Activated CD4-positive, CD25-positive, alpha-beta regulatory T cell treated with anti-CD3 and anti-CD28 coated beads, Interleukin-2, amount 50 U/mL, for 16 hours (primary cell): ENCODE results near the gene SDR42E1.

ENCODE experiments used
- DNase-seq: peaks from one replicate; pipeline ENCODE4 v3.0.0-alpha.2; 2020; ENCODE audit warnings: low read depth, low spot score

The SDR42E1 gene

DNA sequence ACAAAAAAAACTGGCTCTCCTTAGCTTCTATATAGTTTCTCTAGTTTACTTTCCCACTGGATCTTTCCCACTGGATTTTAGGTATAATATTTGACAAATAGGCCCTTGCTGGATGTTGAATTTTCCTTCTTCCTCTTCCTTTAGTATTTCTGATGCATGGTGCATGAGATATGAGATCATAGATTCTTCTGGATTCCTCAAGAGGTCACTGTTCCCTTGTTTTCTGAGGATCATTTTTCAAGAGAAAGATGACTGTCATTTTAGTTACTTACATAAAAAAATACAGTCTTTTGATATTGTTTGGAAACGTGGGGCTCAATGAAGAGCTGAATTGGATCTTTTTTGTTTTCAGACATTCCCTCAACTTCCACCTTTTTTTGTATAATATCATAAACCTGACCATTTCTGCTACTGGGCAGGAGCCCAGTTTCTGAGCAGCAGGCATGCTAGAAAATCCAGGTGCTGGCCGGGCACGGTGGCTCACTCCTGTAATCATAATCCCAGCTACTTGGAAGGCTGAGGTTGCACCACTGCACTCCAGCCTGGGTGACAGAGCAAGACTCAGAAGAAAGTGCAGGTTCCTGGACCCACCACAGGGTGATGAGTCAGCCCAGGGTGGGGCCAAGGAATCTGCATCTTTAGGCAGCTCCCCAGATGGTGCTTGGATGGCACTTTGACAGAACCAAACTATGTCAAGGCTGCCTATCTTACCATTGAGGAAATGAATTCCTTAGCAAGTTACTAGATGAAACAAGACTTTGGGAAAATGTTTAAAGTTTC lies 70.3 kb downstream of the SDR42E1 start:
- no peak for DNase-seq

DNA sequence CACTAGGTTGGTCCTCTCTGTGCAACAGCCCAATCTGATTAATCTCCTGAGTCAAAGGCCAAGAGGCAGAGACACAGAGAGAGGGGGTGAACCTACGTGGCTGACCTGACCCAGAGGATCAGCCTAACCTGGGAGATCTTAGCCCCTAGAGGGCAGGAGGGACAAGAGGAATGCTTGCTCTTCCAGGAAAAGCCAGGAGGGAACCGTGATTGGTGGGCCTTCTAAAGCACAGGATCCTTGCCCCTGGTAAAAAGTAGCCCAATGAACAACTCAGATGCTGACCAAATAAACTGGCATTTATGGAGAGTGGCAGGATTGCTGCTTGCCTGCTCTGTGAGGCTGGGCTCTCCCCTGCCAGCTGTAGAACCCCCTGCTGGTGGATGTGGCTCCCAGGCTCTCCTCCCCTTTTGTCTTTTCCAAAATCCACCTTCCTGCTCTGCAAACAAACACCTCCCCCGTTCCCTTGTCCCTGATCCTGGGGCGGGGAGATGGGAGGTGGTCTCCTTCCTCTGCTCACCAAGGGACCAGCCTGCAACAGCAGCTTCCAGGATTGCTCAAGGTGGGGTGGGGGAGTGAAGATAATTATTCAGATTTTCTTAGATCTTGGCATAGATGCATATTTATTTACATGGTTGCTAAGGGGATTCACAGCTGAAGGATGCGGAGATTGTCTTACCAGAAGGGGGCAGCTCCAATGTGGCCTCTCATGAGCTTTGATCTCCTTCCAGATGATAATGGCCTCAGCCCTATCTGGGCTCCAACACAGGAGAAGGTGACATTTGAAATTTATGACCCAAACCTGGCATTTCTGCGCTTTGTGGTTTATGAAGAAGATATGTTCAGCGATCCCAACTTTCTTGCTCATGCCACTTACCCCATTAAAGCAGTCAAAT lies 71.9 kb downstream of the SDR42E1 start:
- no peak for DNase-seq
